Gastrocnemius medialis (tissue), 4 donors: ENCODE measurements around the gene SLC30A2.

Experiments
- CTCF ChIP-seq, 5 experiments: fragments of 450-650 bp in 3 of 5; fragments of 200-600 bp in 2 of 5; sonication (generic) in 2 of 5; IDR thresholded peaks in 4 of 5; conservative IDR thresholded peaks in 1 of 5; 1 replicate in 4 of 5; 2 replicates in 1 of 5; pipeline ENCODE4 v1.5.1; 2016 to 2019; ENCODE audit warnings: antibody characterized with exemption in 5 of 5, mild to moderate bottlenecking in 3 of 5, moderate library complexity in 3 of 5
- POLR2A ChIP-seq, 2 donors: fragments of 450-650 bp; IDR thresholded peaks; one replicate each; pipeline ENCODE4 v1.6.1; 2017; ENCODE audit warnings: antibody characterized with exemption in 2 of 2, mild to moderate bottlenecking in 2 of 2, moderate library complexity in 2 of 2

GRCh38 chr1:26070963-26071342 lies 25.0 kb upstream of the SLC30A2 start:
- TF ChIP-seq CTCF (IDR thresholded peaks at IDR 0.05 in 4 of 5, conservative IDR thresholded peaks at IDR 0.05 in 1 of 5) (no peak), POLR2A (IDR thresholded peaks at IDR 0.05) (no peak)
